ENCODE measurements around the gene WIPF2. TPM values are rescaled to one million over a fixed set of nuclear protein-coding genes. Genes with fewer than 3 reads are reported as not detected.

WIPF2 gene, protein sequence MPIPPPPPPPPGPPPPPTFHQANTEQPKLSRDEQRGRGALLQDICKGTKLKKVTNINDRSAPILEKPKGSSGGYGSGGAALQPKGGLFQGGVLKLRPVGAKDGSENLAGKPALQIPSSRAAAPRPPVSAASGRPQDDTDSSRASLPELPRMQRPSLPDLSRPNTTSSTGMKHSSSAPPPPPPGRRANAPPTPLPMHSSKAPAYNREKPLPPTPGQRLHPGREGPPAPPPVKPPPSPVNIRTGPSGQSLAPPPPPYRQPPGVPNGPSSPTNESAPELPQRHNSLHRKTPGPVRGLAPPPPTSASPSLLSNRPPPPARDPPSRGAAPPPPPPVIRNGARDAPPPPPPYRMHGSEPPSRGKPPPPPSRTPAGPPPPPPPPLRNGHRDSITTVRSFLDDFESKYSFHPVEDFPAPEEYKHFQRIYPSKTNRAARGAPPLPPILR
- 12.6 and 13.9 TPM in 2 replicates for total RNA-seq

DNA sequence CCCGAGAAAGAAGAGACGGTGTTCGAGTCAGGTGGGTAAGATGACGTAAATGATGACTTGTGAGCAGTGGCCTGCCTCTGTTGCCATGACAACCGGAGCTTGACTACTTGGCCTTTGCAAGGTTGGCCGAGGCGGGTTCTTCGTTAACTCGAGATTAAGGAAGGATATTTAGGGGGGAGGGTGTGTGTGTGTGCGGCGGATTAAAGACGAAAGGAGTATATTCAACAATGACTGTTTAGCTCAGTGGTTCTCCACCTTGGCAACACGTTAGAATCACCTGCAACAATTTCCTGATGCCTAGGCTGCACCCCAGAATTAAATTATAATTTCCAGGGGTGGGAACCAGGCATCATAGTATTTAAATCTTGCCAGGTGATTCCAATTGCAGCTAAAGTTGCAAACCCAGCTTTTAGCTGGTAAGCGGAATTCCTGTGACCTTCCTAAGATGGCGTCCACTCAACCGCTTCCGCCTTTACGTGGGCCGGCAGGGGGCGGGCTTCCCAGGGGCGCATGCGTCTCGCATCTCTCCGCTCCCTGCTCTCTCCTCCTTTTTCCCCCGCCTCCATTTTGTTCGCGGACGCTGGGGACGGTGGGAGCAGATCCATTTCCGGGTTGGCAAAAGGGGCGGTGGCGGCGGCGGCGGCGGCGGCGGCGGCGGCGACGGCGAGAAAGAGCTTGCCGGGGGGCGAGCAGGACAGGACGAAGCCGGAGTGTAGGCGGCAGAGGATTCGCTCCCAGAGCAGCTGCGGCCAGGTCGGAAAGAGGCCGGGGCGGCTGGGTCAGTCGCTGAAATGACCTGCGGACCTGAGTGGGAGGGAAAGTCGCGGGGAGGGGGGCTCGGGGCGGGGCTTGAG, at the start of gene WIPF2:
Gene WIPF2, plus strand, starts transcription at position 565 of the 854 bp plus-strand sequence. CDS start 37,156 bp downstream, outside the sequence.
- DNase-seq (ENCODE audit: low read depth) = peak; percentile 90
- no peaks in the 10 kb centered on the region for H3K27me3 ChIP-seq (ENCODE audit: control insufficient read depth, insufficient read depth, low read length)
- no peaks in the 10 kb centered on the region for H3K36me3 ChIP-seq (ENCODE audit: control insufficient read depth, insufficient read depth, low read length)
- peak within 1 kb of the TSS; percentile 60 for H3K4me3 ChIP-seq (ENCODE audit: low read depth, low read length)
- TF ChIP-seq, protein P1, sequence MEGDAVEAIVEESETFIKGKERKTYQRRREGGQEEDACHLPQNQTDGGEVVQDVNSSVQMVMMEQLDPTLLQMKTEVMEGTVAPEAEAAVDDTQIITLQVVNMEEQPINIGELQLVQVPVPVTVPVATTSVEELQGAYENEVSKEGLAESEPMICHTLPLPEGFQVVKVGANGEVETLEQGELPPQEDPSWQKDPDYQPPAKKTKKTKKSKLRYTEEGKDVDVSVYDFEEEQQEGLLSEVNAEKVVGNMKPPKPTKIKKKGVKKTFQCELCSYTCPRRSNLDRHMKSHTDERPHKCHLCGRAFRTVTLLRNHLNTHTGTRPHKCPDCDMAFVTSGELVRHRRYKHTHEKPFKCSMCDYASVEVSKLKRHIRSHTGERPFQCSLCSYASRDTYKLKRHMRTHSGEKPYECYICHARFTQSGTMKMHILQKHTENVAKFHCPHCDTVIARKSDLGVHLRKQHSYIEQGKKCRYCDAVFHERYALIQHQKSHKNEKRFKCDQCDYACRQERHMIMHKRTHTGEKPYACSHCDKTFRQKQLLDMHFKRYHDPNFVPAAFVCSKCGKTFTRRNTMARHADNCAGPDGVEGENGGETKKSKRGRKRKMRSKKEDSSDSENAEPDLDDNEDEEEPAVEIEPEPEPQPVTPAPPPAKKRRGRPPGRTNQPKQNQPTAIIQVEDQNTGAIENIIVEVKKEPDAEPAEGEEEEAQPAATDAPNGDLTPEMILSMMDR (IDR thresholded peaks at IDR 0.05; ENCODE audit: insufficient read depth, low read length, poor library complexity, severe bottlenecking) = peak; percentile 80

DNA sequence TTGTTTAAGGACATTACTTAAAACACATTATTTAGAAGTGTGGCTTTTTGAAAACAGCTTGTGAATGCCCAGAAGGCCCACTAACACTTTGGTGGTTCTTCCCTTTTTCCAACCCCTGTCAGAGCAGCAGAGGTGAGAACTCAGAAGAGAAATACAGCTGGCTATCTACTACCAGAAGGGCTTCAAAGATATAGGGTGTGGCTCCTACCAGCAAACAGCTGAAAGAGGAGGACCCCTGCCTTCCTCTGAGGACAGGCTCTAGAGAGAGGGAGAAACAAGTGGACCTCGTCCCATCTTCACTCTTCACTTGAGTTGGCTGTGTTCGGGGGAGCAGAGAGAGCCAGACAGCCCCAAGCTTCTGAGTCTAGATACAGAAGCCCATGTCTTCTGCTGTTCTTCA, 48.8 kb upstream of the WIPF2 start:
- DNase-seq (ENCODE audit: low read depth) = no peak
- Histone ChIP-seq H3K36me3 (ENCODE audit: control insufficient read depth, insufficient read depth, low read length) (peaks cover 6% of the 10 kb centered on the region), H3K27me3 (ENCODE audit: control insufficient read depth, insufficient read depth, low read length) (no peaks in the 10 kb centered on the region), H3K4me3 (ENCODE audit: low read depth, low read length) (no peak overlapping the region)
- TF ChIP-seq, protein P1 (IDR thresholded peaks at IDR 0.05; ENCODE audit: insufficient read depth, low read length, poor library complexity, severe bottlenecking) = no peak

- DNase-seq (ENCODE audit: low read depth) = no peak
- H3K27me3 ChIP-seq (ENCODE audit: control insufficient read depth, insufficient read depth, low read length) = no peaks in the 10 kb centered on the region
- H3K36me3 ChIP-seq (ENCODE audit: control insufficient read depth, insufficient read depth, low read length) = peaks cover 6% of the 10 kb centered on the region
- TF ChIP-seq, protein P1 (IDR thresholded peaks at IDR 0.05; ENCODE audit: insufficient read depth, low read length, poor library complexity, severe bottlenecking) = no peak
- no peak overlapping the region for H3K4me3 ChIP-seq (ENCODE audit: low read depth, low read length)
Measured at GRCh38 chr17:40171750-40172149, 47.4 kb upstream of the WIPF2 start.

DNA sequence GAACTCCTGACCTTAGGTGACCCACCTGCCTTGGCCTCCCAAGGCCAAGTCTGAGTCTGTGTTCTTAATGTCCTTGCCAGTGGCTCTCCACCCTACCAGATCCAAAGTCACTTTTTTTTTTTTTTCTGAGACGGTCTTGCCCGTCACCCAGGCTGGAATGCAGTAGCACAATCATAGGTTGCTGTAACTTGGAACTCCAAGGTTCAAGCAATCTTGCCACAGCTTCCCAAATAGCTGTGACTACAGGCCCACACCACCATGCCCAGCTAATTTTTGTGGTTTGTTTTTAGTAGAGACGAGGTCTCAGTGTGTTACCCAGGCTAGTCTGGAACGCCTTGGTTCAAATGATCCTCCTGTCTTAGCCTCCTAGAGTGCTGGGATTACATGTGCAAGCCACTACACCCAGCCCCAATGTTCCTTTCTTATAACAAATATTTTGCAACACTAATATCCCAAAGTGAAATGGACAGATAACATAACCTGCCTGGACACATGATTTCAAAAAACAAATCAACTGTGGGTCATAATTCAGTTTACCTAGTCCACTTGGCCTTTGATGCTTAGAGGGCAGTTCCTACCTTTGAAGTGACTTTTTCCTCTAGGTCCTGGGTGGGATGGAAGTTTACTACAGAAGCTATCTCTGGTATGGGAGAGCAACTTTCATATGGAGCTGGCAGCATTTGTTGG, 45.9 kb upstream of the WIPF2 start:
- DNase-seq (ENCODE audit: low read depth) = no peak
- Histone ChIP-seq H3K4me3 (ENCODE audit: low read depth, low read length) (no peak overlapping the region), H3K27me3 (ENCODE audit: control insufficient read depth, insufficient read depth, low read length) (no peaks in the 10 kb centered on the region), H3K36me3 (ENCODE audit: control insufficient read depth, insufficient read depth, low read length) (peaks cover 3% of the 10 kb centered on the region)
- TF ChIP-seq, protein P1 (IDR thresholded peaks at IDR 0.05; ENCODE audit: insufficient read depth, low read length, poor library complexity, severe bottlenecking) = no peak

- H3K36me3 ChIP-seq (ENCODE audit: control insufficient read depth, insufficient read depth, low read length) = peaks cover 3% of the 10 kb centered on the region
- H3K4me3 ChIP-seq (ENCODE audit: low read depth, low read length) = no peak overlapping the region
- no peak for DNase-seq (ENCODE audit: low read depth)
- TF ChIP-seq, protein P1 (IDR thresholded peaks at IDR 0.05; ENCODE audit: insufficient read depth, low read length, poor library complexity, severe bottlenecking) = no peak
- H3K27me3 ChIP-seq (ENCODE audit: control insufficient read depth, insufficient read depth, low read length) = no peaks in the 10 kb centered on the region
Measured at GRCh38 chr17:40173778-40174135, 45.3 kb upstream of the WIPF2 start.

All from kidney epithelial cell (primary cell).